ENCODE measurements around the gene NFATC1. TPM values are rescaled to one million over a fixed set of nuclear protein-coding genes. Genes with fewer than 3 reads are reported as not detected.

The NFATC1 gene
- total and polyA plus RNA-seq, 3 experiments from 2014 or later, result 36.7 to 46.7 (median 45.9) TPM

DNA sequence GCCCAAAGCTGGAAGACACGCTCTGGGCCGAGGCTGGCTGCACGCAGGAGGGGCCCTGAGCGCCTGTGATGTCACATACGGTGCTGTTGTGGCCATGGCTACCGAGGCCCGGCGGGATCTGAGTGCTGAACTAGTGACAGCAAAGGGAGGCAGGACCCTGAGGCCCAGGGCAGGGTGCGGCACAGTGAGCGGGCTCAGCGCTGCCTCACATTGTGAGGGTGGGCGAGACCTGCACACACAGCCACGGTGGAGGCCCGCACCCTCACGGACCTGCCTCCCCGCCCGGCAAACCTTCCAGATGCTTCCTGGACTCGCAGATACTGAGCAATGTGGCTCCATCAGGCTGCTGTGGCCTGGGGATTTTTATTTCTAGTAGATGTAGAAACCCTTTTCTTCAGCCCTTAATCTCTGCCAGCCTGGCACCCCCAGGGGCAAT, 150.0 kb downstream of the NFATC1 start:
- Histone ChIP-seq H3K4me1 (ENCODE audit: insufficient read depth, low read length) (no peaks in the 10 kb centered on the region), H3K4me3 (ENCODE audit: low read length) (no peak overlapping the region), H3K27me3 (ENCODE audit: insufficient read depth, low read length, poor library complexity, severe bottlenecking) (no peaks in the 10 kb centered on the region), H3K27ac (ENCODE audit: low read depth, low read length) (no peak overlapping the region), H3K9me3 (ENCODE audit: low read length) (no peaks in the 10 kb centered on the region), H3K36me3 (ENCODE audit: insufficient read depth, low read length) (no peaks in the 10 kb centered on the region)
- POLR2A ChIA-PET, result no interaction called here
- Mint-ChIP-seq H3K36me3 (peaks cover 0 to 3% (median 0%) of the 10 kb centered on the region in 3 donors), H3K9me3 (peaks cover 0 to 2% (median 0%) of the 10 kb centered on the region in 5 donors), H3K4me3 (no peak overlapping the region), H3K4me1 (no peaks in the 10 kb centered on the region), H3K27me3 (peaks cover 3 to 4% of the 10 kb centered on the region in 2 donors), H3K27ac (peak overlapping the region in 1 of 8 donors; percentile 54)
- CTCF ChIA-PET, result no interaction called here
- DNase-seq, result no peak

DNA sequence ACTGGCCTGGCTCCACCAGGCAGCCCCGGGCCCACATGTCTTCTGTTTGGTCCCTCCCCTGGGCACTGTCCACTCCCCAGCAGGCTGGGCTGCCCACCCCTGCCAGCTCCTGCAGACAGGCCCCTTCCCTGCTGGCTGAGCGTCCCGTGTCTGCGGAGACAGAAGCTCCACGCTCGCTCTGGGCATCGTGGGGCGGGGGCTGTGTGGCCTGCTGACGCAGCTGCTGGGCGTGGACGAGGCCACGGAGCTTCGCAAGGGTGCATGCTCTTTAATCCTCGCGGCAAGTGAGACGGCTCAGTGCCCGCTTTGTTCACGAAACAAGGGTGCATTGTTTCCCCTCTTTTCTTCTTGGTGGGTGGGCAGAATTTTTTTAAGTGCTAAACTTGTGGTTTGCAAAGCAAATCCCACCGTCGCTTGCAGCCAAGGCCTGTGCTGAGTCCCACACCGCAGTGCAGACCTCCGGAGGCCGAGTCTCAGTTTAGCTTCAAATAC, 151.1 kb downstream of the NFATC1 start:
- DNase-seq, result no peak
- H3K27me3 Mint-ChIP-seq, result peaks cover 1 to 3% of the 10 kb centered on the region in 2 donors
- H3K36me3 Mint-ChIP-seq, result peaks cover 0 to 3% (median 0%) of the 10 kb centered on the region in 3 donors
- H3K9me3 Mint-ChIP-seq, result peaks cover 0 to 2% (median 0%) of the 10 kb centered on the region in 5 donors
- Histone ChIP-seq H3K4me1 (ENCODE audit: insufficient read depth, low read length) (no peaks in the 10 kb centered on the region), H3K9me3 (ENCODE audit: low read length) (no peaks in the 10 kb centered on the region), H3K27ac (ENCODE audit: low read depth, low read length) (no peak overlapping the region), H3K27me3 (ENCODE audit: insufficient read depth, low read length, poor library complexity, severe bottlenecking) (no peaks in the 10 kb centered on the region), H3K4me3 (ENCODE audit: low read length) (no peak overlapping the region), H3K36me3 (ENCODE audit: insufficient read depth, low read length) (no peaks in the 10 kb centered on the region)
- ChIA-PET CTCF (no interaction called here), POLR2A (no interaction called here)
- no peaks in the 10 kb centered on the region for H3K4me1 Mint-ChIP-seq
- no peak overlapping the region for H3K27ac Mint-ChIP-seq
- H3K4me3 Mint-ChIP-seq, result no peak overlapping the region

GRCh38 chr18:79547413-79548076, 151.8 kb downstream of the NFATC1 start:
- CTCF ChIA-PET, result no interaction called here
- peaks cover 0 to under 1% (median 0%) of the 10 kb centered on the region in 3 donors for H3K36me3 Mint-ChIP-seq

DNA sequence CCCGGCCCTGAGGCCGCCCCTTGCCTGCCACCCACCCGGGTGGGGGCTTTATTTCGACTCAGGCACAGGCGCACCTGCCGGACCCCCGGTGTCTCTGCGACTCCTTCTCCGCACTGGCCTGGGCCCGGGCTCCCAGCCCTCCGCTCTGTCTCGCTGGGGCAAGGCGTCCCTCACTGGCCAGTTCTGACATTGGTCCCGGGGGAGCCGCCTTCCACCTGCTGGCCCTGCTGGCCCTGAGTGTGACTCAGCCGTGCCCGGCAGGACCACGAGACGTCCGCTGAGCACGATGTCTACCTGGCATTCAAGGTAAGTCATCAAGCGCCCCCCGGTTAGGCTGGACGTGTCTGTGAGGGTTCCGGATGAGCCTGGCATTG, 152.3 kb downstream of the NFATC1 start:
- DNase-seq, result no peak
- no peaks in the 10 kb centered on the region for H3K9me3 ChIP-seq (ENCODE audit: low read length)
- H3K27ac ChIP-seq (ENCODE audit: low read depth, low read length), result no peak overlapping the region
- peaks cover 1 to 3% of the 10 kb centered on the region in 2 donors for H3K27me3 Mint-ChIP-seq
- H3K27me3 ChIP-seq (ENCODE audit: insufficient read depth, low read length, poor library complexity, severe bottlenecking), result no peaks in the 10 kb centered on the region
- no peak overlapping the region for H3K4me3 ChIP-seq (ENCODE audit: low read length)
- no peak overlapping the region for H3K27ac Mint-ChIP-seq
- H3K36me3 Mint-ChIP-seq, result no peaks in the 10 kb centered on the region
- H3K4me1 Mint-ChIP-seq, result no peaks in the 10 kb centered on the region
- H3K9me3 Mint-ChIP-seq, result no peaks in the 10 kb centered on the region
- POLR2A ChIA-PET, result no interaction called here
- H3K4me3 Mint-ChIP-seq, result no peak overlapping the region
- CTCF ChIA-PET, result no interaction called here
- no peaks in the 10 kb centered on the region for H3K4me1 ChIP-seq (ENCODE audit: insufficient read depth, low read length)
- H3K36me3 ChIP-seq (ENCODE audit: insufficient read depth, low read length), result no peaks in the 10 kb centered on the region

More at GRCh38 chr18:79547413-79548076, 151.8 kb downstream of the NFATC1 start:
- no peak for DNase-seq
- H3K27me3 ChIP-seq (ENCODE audit: insufficient read depth, low read length, poor library complexity, severe bottlenecking), result no peaks in the 10 kb centered on the region
- H3K4me3 ChIP-seq (ENCODE audit: low read length), result no peak overlapping the region
- no peak overlapping the region for H3K27ac Mint-ChIP-seq
- peaks cover 0 to 1% (median 0%) of the 10 kb centered on the region in 5 donors for H3K9me3 Mint-ChIP-seq
- POLR2A ChIA-PET, result no interaction called here
- H3K27me3 Mint-ChIP-seq, result peaks cover 1 to 3% of the 10 kb centered on the region in 2 donors
- no peak overlapping the region for H3K27ac ChIP-seq (ENCODE audit: low read depth, low read length)
- no peak overlapping the region for H3K4me3 Mint-ChIP-seq
- H3K36me3 ChIP-seq (ENCODE audit: insufficient read depth, low read length), result no peaks in the 10 kb centered on the region
- no peaks in the 10 kb centered on the region for H3K4me1 ChIP-seq (ENCODE audit: insufficient read depth, low read length)
- H3K9me3 ChIP-seq (ENCODE audit: low read length), result no peaks in the 10 kb centered on the region
- no peaks in the 10 kb centered on the region for H3K4me1 Mint-ChIP-seq

DNA sequence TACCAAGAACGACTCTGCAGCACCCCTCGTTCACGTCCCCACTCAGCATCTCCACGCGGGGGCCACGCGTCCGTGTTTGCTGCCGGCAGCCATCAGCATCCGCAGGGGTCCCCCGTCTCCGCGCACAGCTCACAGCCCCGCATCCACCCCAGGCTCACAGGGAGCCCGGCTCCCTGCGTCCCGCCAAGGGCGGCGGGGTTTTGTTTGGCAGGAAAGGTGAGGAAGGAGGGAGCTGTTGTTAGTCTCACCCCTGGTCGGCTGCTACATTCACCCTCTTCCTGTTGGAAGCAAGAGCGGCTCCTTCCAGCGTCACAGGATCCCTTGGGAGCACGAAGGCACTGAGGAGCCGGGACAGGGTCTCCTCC, 152.9 kb downstream of the NFATC1 start:
- peaks cover 1 to 3% of the 10 kb centered on the region in 2 donors for H3K27me3 Mint-ChIP-seq
- POLR2A ChIA-PET, result no interaction called here
- Histone ChIP-seq H3K27me3 (ENCODE audit: insufficient read depth, low read length, poor library complexity, severe bottlenecking) (no peaks in the 10 kb centered on the region), H3K36me3 (ENCODE audit: insufficient read depth, low read length) (no peaks in the 10 kb centered on the region), H3K9me3 (ENCODE audit: low read length) (no peaks in the 10 kb centered on the region), H3K27ac (ENCODE audit: low read depth, low read length) (no peak overlapping the region), H3K4me3 (ENCODE audit: low read length) (no peak overlapping the region), H3K4me1 (ENCODE audit: insufficient read depth, low read length) (no peaks in the 10 kb centered on the region)
- H3K27ac Mint-ChIP-seq, result no peak overlapping the region
- no peaks in the 10 kb centered on the region for H3K9me3 Mint-ChIP-seq
- H3K4me1 Mint-ChIP-seq, result no peaks in the 10 kb centered on the region
- no peaks in the 10 kb centered on the region for H3K36me3 Mint-ChIP-seq
- CTCF ChIA-PET, result no interaction called here
- DNase-seq, result no peak
- no peak overlapping the region for H3K4me3 Mint-ChIP-seq

GRCh38 chr18:79548986-79549637, 153.4 kb downstream of the NFATC1 start:
- H3K36me3 Mint-ChIP-seq, result no peaks in the 10 kb centered on the region

DNA sequence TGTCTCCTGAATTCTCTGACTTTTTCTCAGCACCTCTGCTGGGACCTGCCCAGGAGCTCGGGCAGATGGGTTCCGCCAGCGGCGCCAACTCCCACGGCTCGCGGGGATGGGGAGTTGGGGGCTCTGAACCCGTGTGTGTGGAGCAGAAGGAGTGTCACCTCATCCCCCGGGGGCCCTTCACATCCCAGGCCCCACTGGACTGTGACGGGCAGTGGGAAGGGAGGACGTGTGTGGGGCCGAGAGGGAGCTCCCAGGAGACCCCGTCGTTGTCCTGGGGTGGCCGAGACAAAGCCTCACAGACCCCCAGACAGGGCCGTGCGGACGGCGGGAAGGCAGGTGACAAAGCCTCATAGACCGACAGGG, 153.9 kb downstream of the NFATC1 start:
- no peaks in the 10 kb centered on the region for H3K4me1 Mint-ChIP-seq
- no peak overlapping the region for H3K27ac ChIP-seq (ENCODE audit: low read depth, low read length)
- H3K9me3 ChIP-seq (ENCODE audit: low read length), result no peaks in the 10 kb centered on the region
- DNase-seq, result no peak
- no peaks in the 10 kb centered on the region for H3K36me3 ChIP-seq (ENCODE audit: insufficient read depth, low read length)
- H3K27me3 Mint-ChIP-seq, result peaks cover 1 to 3% of the 10 kb centered on the region in 2 donors
- H3K36me3 Mint-ChIP-seq, result no peaks in the 10 kb centered on the region
- H3K9me3 Mint-ChIP-seq, result no peaks in the 10 kb centered on the region
- no peak overlapping the region for H3K4me3 Mint-ChIP-seq
- no peaks in the 10 kb centered on the region for H3K4me1 ChIP-seq (ENCODE audit: insufficient read depth, low read length)
- no peaks in the 10 kb centered on the region for H3K27me3 ChIP-seq (ENCODE audit: insufficient read depth, low read length, poor library complexity, severe bottlenecking)
- POLR2A ChIA-PET, result no interaction called here
- H3K27ac Mint-ChIP-seq, result no peak overlapping the region
- H3K4me3 ChIP-seq (ENCODE audit: low read length), result no peak overlapping the region
- CTCF ChIA-PET, result no interaction called here

More at GRCh38 chr18:79548986-79549637, 153.4 kb downstream of the NFATC1 start:
- H3K4me3 ChIP-seq (ENCODE audit: low read length), result no peak overlapping the region
- H3K27ac ChIP-seq (ENCODE audit: low read depth, low read length), result no peak overlapping the region
- no peaks in the 10 kb centered on the region for H3K27me3 ChIP-seq (ENCODE audit: insufficient read depth, low read length, poor library complexity, severe bottlenecking)
- Mint-ChIP-seq H3K4me1 (no peaks in the 10 kb centered on the region), H3K4me3 (no peak overlapping the region), H3K9me3 (no peaks in the 10 kb centered on the region), H3K27ac (no peak overlapping the region), H3K27me3 (peaks cover 1 to 3% of the 10 kb centered on the region in 2 donors)
- H3K9me3 ChIP-seq (ENCODE audit: low read length), result no peaks in the 10 kb centered on the region
- ChIA-PET CTCF (no interaction called here), POLR2A (no interaction called here)
- H3K4me1 ChIP-seq (ENCODE audit: insufficient read depth, low read length), result no peaks in the 10 kb centered on the region
- H3K36me3 ChIP-seq (ENCODE audit: insufficient read depth, low read length), result no peaks in the 10 kb centered on the region
- DNase-seq, result no peak

- H3K36me3 ChIP-seq (ENCODE audit: insufficient read depth, low read length), result no peaks in the 10 kb centered on the region
- H3K4me1 ChIP-seq (ENCODE audit: insufficient read depth, low read length), result no peaks in the 10 kb centered on the region
- ChIA-PET CTCF (no interaction called here), POLR2A (no interaction called here)
- Mint-ChIP-seq H3K27ac (no peak overlapping the region), H3K36me3 (no peaks in the 10 kb centered on the region), H3K4me3 (no peak overlapping the region), H3K4me1 (no peaks in the 10 kb centered on the region), H3K9me3 (no peaks in the 10 kb centered on the region), H3K27me3 (no peaks in the 10 kb centered on the region)
- H3K9me3 ChIP-seq (ENCODE audit: low read length), result no peaks in the 10 kb centered on the region
- no peaks in the 10 kb centered on the region for H3K27me3 ChIP-seq (ENCODE audit: insufficient read depth, low read length, poor library complexity, severe bottlenecking)
- no peak overlapping the region for H3K27ac ChIP-seq (ENCODE audit: low read depth, low read length)
- DNase-seq, result no peak
- H3K4me3 ChIP-seq (ENCODE audit: low read length), result no peak overlapping the region
Measured at GRCh38 chr18:79552140-79552631, 156.5 kb downstream of the NFATC1 start.

Measured in CD8-positive, alpha-beta memory T cell (primary cell).